Dermis lymphatic vessel endothelial cell (primary cell): Measurements from ENCODE around the gene TNFRSF19. TPM values are rescaled to one million over a fixed set of nuclear protein-coding genes. Genes with fewer than 3 reads are reported as not detected.

Experiments
- total RNA-seq: library from RNA; depleted of rRNA; stranded (reverse); fragments of >200 nt; gene quantifications from 2 replicates; pipeline ENCODE4 v1.2.1, GENCODE V29; 2014

TNFRSF19 gene
- total RNA-seq, result 0.22 and 0.26 TPM in 2 replicates

DNA sequence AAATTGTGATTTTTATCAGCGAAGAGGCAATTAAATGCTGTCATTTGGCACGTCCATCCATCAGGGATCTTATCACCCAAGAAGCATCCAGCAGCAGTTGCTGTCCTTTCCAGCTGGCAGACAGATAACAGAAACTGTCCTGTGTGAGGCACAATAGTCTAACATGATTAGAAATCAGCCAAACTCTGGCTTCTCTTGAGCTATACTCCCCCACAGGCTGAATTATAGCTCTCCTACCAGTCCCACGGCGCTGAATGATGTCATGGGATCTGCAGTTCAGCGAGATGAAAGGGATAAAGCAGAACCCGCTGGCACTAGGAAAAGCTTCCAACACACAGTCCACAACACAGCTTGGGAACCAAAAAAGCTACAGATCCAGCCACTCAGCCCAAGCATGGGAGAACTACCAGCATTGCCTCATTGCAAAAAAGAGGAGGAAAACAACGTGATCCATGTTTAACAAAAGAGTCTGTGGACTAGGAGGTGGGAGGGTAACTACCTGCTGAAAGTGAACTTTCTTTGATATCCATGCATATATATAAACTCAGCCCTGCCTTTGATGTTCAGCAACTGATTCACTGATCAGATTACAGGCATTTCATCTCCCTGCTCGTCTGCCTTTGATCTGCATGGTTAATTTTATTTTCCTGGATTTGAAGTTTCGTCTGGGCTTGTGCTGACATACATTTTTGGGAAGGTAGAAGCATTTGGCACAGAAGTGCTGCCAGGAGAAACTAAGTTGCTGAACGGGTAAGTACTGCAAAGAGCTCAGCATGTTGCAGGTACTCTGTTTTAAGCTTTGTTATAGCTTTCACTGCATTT lies at the start of gene TNFRSF19:
TNFRSF19 (plus strand) TSS at position 314 of the 822 bp plus-strand sequence. CDS start 19,772 bp downstream, outside the sequence.

Other genes with a start within 250 kb of the TNFRSF19 start
- gene SACS, start 136.7 kb upstream of the TNFRSF19 start, total RNA-seq, result 28.0 and 40.1 TPM in 2 replicates